Fibroblast of lung (primary cell): ENCODE data around the gene CLSTN2. TPM values are rescaled to one million over a fixed set of nuclear protein-coding genes. Genes with fewer than 3 reads are reported as not detected.

Experiments
- DNase-seq, 2 donors: peaks; one replicate each; pipeline versions ENCODE4 v3.0.0 to v3.0.0-alpha.2; 2010; ENCODE audit warnings: low read depth in 2 of 2
- H2AFZ ChIP-seq: 2 replicates; pipeline ENCODE4 v1.5.1; 2012; ENCODE audit warnings: low read length, control low read depth, inconsistent platforms
- H3K27ac ChIP-seq: 2 replicates; pipeline ENCODE4 v1.5.1; 2011; ENCODE audit warnings: low read length, control low read depth; ENCODE audit not compliant: insufficient read depth
- H3K27me3 ChIP-seq: 2 replicates; pipeline ENCODE4 v1.5.1; 2011; ENCODE audit warnings: mild to moderate bottlenecking, low read length; ENCODE audit not compliant: control insufficient read depth, insufficient read depth
- H3K36me3 ChIP-seq: 2 replicates; pipeline ENCODE4 v1.5.1; 2011; ENCODE audit warnings: low read length; ENCODE audit not compliant: control insufficient read depth, insufficient read depth
- H3K4me1 ChIP-seq: 2 replicates; pipeline ENCODE4 v1.5.1; 2011; ENCODE audit warnings: low read length; ENCODE audit not compliant: control insufficient read depth, insufficient read depth; ENCODE audit errors: extremely low read depth
- H3K4me2 ChIP-seq: 2 replicates; pipeline ENCODE4 v1.5.1; 2011; ENCODE audit warnings: low read length, control low read depth; ENCODE audit not compliant: insufficient read depth; ENCODE audit errors: extremely low read depth
- H3K4me3 ChIP-seq, 4 experiments: fragments of 200-600 bp in 1 of 4; sonication (generic) in 1 of 4; replicated peaks in 1 of 4; 2 replicates each; pipeline ENCODE4 v1.5.1; 2011 to 2016; ENCODE audit warnings: low read length in 4 of 4, low read depth in 3 of 4, mild to moderate bottlenecking in 3 of 4, control low read depth in 2 of 4, inconsistent platforms in 1 of 4, mixed read lengths in 1 of 4; ENCODE audit not compliant: insufficient read depth in 1 of 4; ENCODE audit errors: control extremely low read depth in 1 of 4
- H3K79me2 ChIP-seq: 2 replicates; pipeline ENCODE4 v1.5.1; 2012; ENCODE audit warnings: mild to moderate bottlenecking, low read length, inconsistent platforms; ENCODE audit not compliant: control insufficient read depth, insufficient read depth
- H3K9ac ChIP-seq: 2 replicates; pipeline ENCODE4 v1.5.1; 2011; ENCODE audit warnings: mild to moderate bottlenecking, low read length, control low read depth; ENCODE audit not compliant: insufficient read depth
- H3K9me3 ChIP-seq: 2 replicates; pipeline ENCODE4 v1.5.1; 2012; ENCODE audit warnings: low read depth, low read length; ENCODE audit not compliant: control insufficient read depth, insufficient read depth
- H4K20me1 ChIP-seq: 2 replicates; pipeline ENCODE4 v1.5.1; 2011; ENCODE audit warnings: low read length; ENCODE audit not compliant: control insufficient read depth, insufficient read depth; ENCODE audit errors: extremely low read depth
- EZH2 ChIP-seq: IDR thresholded peaks from 2 replicates; pipeline ENCODE4 v1.5.1; 2012; ENCODE audit warnings: low read length, control low read depth, mild to moderate bottlenecking; ENCODE audit errors: missing control alignments
- polyA plus RNA-seq, 2 donors: library from polyadenylated mRNA; depleted of rRNA in 1 of 2; stranded (reverse) in 1 of 2; unstranded in 1 of 2; fragments of >200 nt; gene quantifications; 2 replicates each; pipeline ENCODE4 v1.2.1, GENCODE V29; 2011 to 2012; ENCODE audit warnings: missing spikeins in 1 of 2
- total RNA-seq: library from RNA; depleted of rRNA; stranded (reverse); fragments of >200 nt; gene quantifications from 2 replicates; pipeline ENCODE4 v1.2.1, GENCODE V29; 2014
- TF ChIP-seq, protein P1 (sequence below), 2 donors: IDR thresholded peaks in 1 of 2; conservative IDR thresholded peaks in 1 of 2; 1 replicate in 1 of 2; 2 replicates in 1 of 2; pipeline ENCODE4 v1.5.1; 2011 to 2012; ENCODE audit warnings: low read length in 2 of 2, control low read depth in 1 of 2, inconsistent platforms in 1 of 2, low read depth in 1 of 2, mild to moderate bottlenecking in 1 of 2

CLSTN2 gene
- total and polyA plus RNA-seq, 2 donors (not counting 1 experiment from before 2014, with no cell fraction given) = under 0.01 to 1.3 TPM

DNA sequence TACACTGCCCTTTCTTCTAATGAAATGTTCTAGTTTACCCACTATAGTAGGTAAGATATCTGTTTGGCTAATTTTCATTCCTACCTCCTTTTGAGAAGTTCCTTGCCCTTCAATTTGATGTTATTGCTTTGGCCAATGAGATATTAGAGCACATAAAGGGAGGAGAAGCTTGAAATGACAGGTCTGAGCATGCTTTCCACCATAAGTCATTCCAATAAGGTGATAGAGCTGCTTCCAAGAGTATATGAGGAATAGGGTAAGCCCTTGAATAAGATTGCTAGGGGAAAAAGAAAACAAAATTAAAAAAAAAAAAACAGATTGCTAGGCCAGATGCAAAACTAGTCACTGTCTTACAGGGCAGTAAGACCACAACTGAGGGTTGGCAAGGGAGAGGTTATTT, 664.0 kb downstream of the CLSTN2 start:
- no peaks in the 10 kb centered on the region for H3K36me3 ChIP-seq
- TF ChIP-seq EZH2 = no peak
- TF ChIP-seq, protein P1, sequence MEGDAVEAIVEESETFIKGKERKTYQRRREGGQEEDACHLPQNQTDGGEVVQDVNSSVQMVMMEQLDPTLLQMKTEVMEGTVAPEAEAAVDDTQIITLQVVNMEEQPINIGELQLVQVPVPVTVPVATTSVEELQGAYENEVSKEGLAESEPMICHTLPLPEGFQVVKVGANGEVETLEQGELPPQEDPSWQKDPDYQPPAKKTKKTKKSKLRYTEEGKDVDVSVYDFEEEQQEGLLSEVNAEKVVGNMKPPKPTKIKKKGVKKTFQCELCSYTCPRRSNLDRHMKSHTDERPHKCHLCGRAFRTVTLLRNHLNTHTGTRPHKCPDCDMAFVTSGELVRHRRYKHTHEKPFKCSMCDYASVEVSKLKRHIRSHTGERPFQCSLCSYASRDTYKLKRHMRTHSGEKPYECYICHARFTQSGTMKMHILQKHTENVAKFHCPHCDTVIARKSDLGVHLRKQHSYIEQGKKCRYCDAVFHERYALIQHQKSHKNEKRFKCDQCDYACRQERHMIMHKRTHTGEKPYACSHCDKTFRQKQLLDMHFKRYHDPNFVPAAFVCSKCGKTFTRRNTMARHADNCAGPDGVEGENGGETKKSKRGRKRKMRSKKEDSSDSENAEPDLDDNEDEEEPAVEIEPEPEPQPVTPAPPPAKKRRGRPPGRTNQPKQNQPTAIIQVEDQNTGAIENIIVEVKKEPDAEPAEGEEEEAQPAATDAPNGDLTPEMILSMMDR (conservative IDR thresholded peaks at IDR 0.05 in 1 of 2, IDR thresholded peaks at IDR 0.05 in 1 of 2; ENCODE audit: low read depth in 1 of 2, low read length in 2 of 2) = no peak
- H3K4me2 ChIP-seq = no peak overlapping the region
- DNase-seq = no peak
- no peaks in the 10 kb centered on the region for H4K20me1 ChIP-seq
- no peak overlapping the region for H3K27ac ChIP-seq
- H3K79me2 ChIP-seq = no peaks in the 10 kb centered on the region
- no peaks in the 10 kb centered on the region for H3K27me3 ChIP-seq
- H3K4me3 ChIP-seq = no peak overlapping the region
- no peak overlapping the region for H2AFZ ChIP-seq
- no peaks in the 10 kb centered on the region for H3K9me3 ChIP-seq
- no peak overlapping the region for H3K9ac ChIP-seq
- no peaks in the 10 kb centered on the region for H3K4me1 ChIP-seq

DNA sequence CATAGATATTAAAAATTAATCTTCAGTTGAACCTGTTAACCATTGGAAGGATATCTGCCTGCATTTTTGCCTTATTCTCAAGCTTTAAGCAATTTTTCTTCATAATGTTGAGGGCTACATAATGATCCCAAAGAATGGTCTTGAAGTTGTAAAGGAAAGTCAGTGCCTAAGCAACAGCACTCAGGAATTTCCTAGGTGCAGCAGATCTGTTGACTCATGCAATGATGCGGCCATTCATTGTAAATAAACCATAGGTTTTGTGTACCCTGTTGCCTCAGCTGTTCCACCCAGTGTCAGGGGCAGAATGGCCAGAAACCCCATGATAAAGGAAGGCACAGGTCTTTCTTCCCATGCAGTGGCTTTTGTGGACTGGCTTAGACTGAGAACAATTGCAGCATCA, 664.5 kb downstream of the CLSTN2 start:
- H3K27me3 ChIP-seq = no peaks in the 10 kb centered on the region
- H3K36me3 ChIP-seq = no peaks in the 10 kb centered on the region
- H3K79me2 ChIP-seq = no peaks in the 10 kb centered on the region
- no peak overlapping the region for H3K27ac ChIP-seq
- DNase-seq = no peak
- no peak overlapping the region for H3K9ac ChIP-seq
- H2AFZ ChIP-seq = no peak overlapping the region
- no peak overlapping the region for H3K4me3 ChIP-seq
- H3K4me2 ChIP-seq = no peak overlapping the region
- no peaks in the 10 kb centered on the region for H3K9me3 ChIP-seq
- TF ChIP-seq EZH2 = no peak
- TF ChIP-seq, protein P1 (conservative IDR thresholded peaks at IDR 0.05 in 1 of 2, IDR thresholded peaks at IDR 0.05 in 1 of 2; ENCODE audit: low read depth in 1 of 2, low read length in 2 of 2) = no peak
- no peaks in the 10 kb centered on the region for H3K4me1 ChIP-seq
- no peaks in the 10 kb centered on the region for H4K20me1 ChIP-seq

DNA sequence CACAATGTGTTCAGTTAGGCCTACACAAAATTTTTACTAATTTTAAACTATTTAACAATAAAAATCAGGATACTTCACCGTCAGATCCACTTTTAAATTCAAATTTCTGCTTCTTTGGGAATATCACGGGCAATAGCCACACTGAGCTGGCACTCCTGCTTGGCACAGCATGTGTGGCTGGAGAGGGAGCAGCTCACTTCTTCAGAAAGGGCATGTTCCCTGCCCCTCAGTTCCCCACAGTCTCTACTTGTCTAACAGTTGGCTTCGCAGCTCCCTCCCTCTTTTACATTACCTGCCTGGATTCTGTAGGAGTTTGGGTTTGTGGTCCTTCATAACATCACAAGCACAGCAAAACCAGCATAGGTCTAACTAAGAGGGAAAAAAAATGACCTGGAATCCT, 666.9 kb downstream of the CLSTN2 start:
- Histone ChIP-seq H3K4me3 (no peak overlapping the region), H3K36me3 (no peaks in the 10 kb centered on the region), H3K79me2 (no peaks in the 10 kb centered on the region), H3K9me3 (no peaks in the 10 kb centered on the region), H3K9ac (no peak overlapping the region), H2AFZ (no peak overlapping the region), H3K4me1 (no peaks in the 10 kb centered on the region), H4K20me1 (no peaks in the 10 kb centered on the region), H3K27me3 (no peaks in the 10 kb centered on the region), H3K4me2 (no peak overlapping the region), H3K27ac (no peak overlapping the region)
- no peak for DNase-seq
- no peak for TF ChIP-seq EZH2
- TF ChIP-seq, protein P1 (conservative IDR thresholded peaks at IDR 0.05 in 1 of 2, IDR thresholded peaks at IDR 0.05 in 1 of 2; ENCODE audit: low read depth in 1 of 2, low read length in 2 of 2) = no peak
